Epithelial cell of proximal tubule (primary cell): ENCODE results near the gene PSMF1. TPM values are rescaled to one million over a fixed set of nuclear protein-coding genes. Genes with fewer than 3 reads are reported as not detected.

Experiments
- DNase-seq: peaks from one replicate; pipeline ENCODE4 v3.0.0-alpha.2; 2011; ENCODE audit warnings: low read depth
- H3K4me3 ChIP-seq: 2 replicates; pipeline ENCODE4 v1.5.1; 2011; ENCODE audit warnings: low read depth, mild to moderate bottlenecking, low read length
- CTCF ChIP-seq: conservative IDR thresholded peaks from 2 replicates; pipeline ENCODE4 v1.5.1; 2012; ENCODE audit warnings: low read depth, mild to moderate bottlenecking, low read length
- total RNA-seq: library from RNA; depleted of rRNA; stranded (reverse); fragments of >200 nt; gene quantifications from 2 replicates; pipeline ENCODE4 v1.2.3, GENCODE V29; 2015

Gene PSMF1
- total RNA-seq, 1 donor from 2014 or later, result 171 TPM

- H3K4me3 ChIP-seq, result no peak overlapping the region
- DNase-seq, result no peak
- TF ChIP-seq CTCF, result no peak
These were observed 80.9 kb downstream of the PSMF1 start for GRCh38 chr20:1199212-1199873.

DNA sequence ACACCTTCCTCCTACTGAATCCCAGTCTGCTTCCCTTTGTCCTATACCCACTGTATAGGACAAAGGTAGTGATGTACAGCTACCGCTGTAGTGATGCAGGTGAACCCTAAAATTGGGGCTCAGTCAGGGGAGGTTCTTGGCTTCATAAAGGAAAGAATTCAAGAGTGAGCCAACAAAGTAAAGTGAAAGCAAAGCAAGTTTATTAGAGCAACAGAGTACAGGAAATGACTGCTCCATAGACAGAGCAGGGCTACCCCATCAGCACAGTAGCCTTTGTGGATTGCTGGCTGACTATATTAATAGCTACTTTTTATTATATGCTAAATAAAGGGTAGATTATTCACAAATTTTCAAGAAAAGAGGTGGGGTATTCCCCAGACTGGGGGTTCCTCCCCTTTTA, 81.6 kb downstream of the PSMF1 start:
- no peak for TF ChIP-seq CTCF
- DNase-seq, result no peak
- H3K4me3 ChIP-seq, result no peak overlapping the region

DNA sequence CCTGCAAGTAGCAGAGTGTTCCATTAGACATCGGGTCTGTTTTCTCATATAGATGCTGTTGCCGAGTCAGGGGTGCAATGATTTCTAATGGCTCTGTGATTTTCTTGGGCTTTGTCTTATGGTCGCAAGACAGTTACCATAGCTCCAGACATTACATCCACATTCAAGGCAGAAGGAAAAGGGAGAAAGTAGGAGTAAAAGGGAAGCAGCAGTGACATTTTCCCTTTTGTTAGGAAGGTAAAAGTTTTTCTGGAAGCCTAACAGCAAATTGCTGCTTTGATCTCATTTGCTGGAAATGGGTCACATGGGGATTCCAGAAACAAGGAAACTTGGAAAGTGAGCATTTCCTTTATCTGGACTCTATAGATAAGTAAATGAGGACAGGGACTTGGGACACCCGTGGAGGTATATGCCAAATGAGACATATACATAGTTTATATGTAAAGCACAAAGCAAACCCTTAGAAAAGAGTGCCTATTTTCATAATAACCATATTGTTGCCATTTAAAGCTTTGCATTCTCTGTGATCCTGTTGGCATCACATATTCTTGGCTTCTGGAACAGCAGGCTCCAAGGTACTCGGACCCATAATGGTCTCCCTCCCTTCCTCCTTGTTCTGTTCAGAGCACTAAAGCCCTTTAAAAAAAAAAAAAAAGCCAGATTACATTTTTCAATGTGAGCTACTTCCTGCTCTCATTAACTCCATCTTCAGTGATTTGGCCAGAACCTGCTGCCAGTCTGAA, 84.5 kb downstream of the PSMF1 start, which contains the start of gene C20orf202:
TSS of gene C20orf202 (plus strand) at position 693 of the 743 bp plus-strand sequence. CDS start 132 bp downstream, outside the sequence.
- DNase-seq, result no peak
- no peak within 1 kb of the TSS for H3K4me3 ChIP-seq
- no peak for TF ChIP-seq CTCF

GRCh38 chr20:1203630-1204029, 85.2 kb downstream of the PSMF1 start:
- no peak for DNase-seq
- H3K4me3 ChIP-seq, result no peak overlapping the region
- no peak for TF ChIP-seq CTCF

- no peak overlapping the region for H3K4me3 ChIP-seq
- TF ChIP-seq CTCF, result no peak
- no peak for DNase-seq
These were observed 85.7 kb downstream of the PSMF1 start for GRCh38 chr20:1204113-1204512.

DNA sequence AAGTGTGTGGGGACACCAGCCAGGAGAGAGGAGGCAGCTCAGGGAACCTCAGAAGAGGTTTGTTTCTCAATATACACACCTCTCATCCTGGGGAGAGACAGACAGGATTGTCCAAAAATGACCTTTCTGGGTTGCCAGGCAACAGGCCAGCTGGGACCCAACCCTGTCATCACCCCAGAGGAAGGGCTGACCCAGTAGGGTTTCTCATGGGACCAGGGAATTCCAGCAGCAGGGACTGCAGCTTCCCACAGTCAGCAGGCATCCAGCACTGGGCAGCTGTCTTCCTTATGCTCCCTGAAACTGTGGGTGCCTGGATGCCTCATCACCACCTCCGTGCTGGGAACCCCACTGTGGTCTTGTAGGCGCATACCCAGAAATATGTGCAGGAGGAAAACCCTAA, 86.2 kb downstream of the PSMF1 start:
- H3K4me3 ChIP-seq, result no peak overlapping the region
- DNase-seq, result no peak
- no peak for TF ChIP-seq CTCF
